Mucosa of stomach (tissue), 1 donor: ENCODE results near the gene CNTFR.
"Not testable (repeated sequence)": the region's sequence is repeated elsewhere in the genome, so short reads cannot be mapped to it uniquely, and the experiment has no call there.

Experiments
- H3K27me3 ChIP-seq: one replicate; pipeline ENCODE4 v1.7.0; 2013; ENCODE audit warnings: mild to moderate bottlenecking, low read length; ENCODE audit not compliant: control insufficient read depth, insufficient read depth
- H3K36me3 ChIP-seq: one replicate; pipeline ENCODE4 v1.7.0; 2013; ENCODE audit warnings: low read length; ENCODE audit not compliant: control insufficient read depth, insufficient read depth
- H3K4me1 ChIP-seq: one replicate; pipeline ENCODE4 v1.7.0; 2013; ENCODE audit warnings: mild to moderate bottlenecking, low read length; ENCODE audit not compliant: control insufficient read depth, insufficient read depth
- H3K4me3 ChIP-seq: one replicate; pipeline ENCODE4 v1.7.0; 2013; ENCODE audit warnings: low read length
- H3K9ac ChIP-seq: one replicate; pipeline ENCODE4 v1.7.0; 2013; ENCODE audit warnings: mild to moderate bottlenecking, low read length, moderate library complexity
- H3K9me3 ChIP-seq: one replicate; pipeline ENCODE4 v1.7.0; 2013; ENCODE audit warnings: mild to moderate bottlenecking, low read length, moderate library complexity; ENCODE audit not compliant: control insufficient read depth
- donor health status: Pancreatic carcinoma.

The CNTFR gene

GRCh38 chr9:34589636-34590380 is at the start of gene CNTFR:
CNTFR (minus strand) TSS chr9:34589724; CDS start chr9:34568981, 20,743 bp downstream.
- H3K9ac ChIP-seq: no peak within 1 kb of the TSS
- no peak within 1 kb of the TSS for H3K4me3 ChIP-seq
- H3K4me1 ChIP-seq: peaks cover 28% of the 10 kb centered on the region

GRCh38 chr9:34639322-34639721 is 49.8 kb upstream of the CNTFR start:
- not testable (repeated sequence) for H3K4me3 ChIP-seq, H3K36me3 ChIP-seq, H3K9ac ChIP-seq

More at GRCh38 chr9:34589636-34590380, at the start of gene CNTFR:
- no peaks in the 10 kb centered on the region for H3K36me3 ChIP-seq
- H3K27me3 ChIP-seq: peaks cover 89% of the 10 kb centered on the region
- no peaks in the 10 kb centered on the region for H3K9me3 ChIP-seq

GRCh38 chr9:34638138-34638445 is 48.6 kb upstream of the CNTFR start:
- Histone ChIP-seq H3K9ac (peak overlapping the region; percentile 99), H3K4me3 (peak overlapping the region; percentile 89), H3K27me3 (no peaks in the 10 kb centered on the region), H3K9me3 (no peaks in the 10 kb centered on the region), H3K4me1 (peaks cover 26% of the 10 kb centered on the region), H3K36me3 (no peaks in the 10 kb centered on the region)

More at GRCh38 chr9:34639322-34639721, 49.8 kb upstream of the CNTFR start:
- not testable (repeated sequence) for H3K9me3 ChIP-seq, H3K27me3 ChIP-seq
- peaks cover 26% of the 10 kb centered on the region for H3K4me1 ChIP-seq

- no peaks in the 10 kb centered on the region for H3K36me3 ChIP-seq
- H3K4me1 ChIP-seq: peaks cover 26% of the 10 kb centered on the region
- H3K9ac ChIP-seq: peak within 1 kb of the TSS; percentile 99
- no peaks in the 10 kb centered on the region for H3K27me3 ChIP-seq
- peak within 1 kb of the TSS; percentile 89 for H3K4me3 ChIP-seq
- no peaks in the 10 kb centered on the region for H3K9me3 ChIP-seq
Measured at GRCh38 chr9:34637356-34638137, 48.0 kb upstream of the CNTFR start, which contains the start of gene SIGMAR1. SIGMAR1 (minus strand) TSS chr9:34637787; CDS start chr9:34637697, 90 bp downstream.

GRCh38 chr9:34636791-34637355 is 47.3 kb upstream of the CNTFR start:
- Histone ChIP-seq H3K36me3 (no peaks in the 10 kb centered on the region), H3K4me1 (peaks cover 26% of the 10 kb centered on the region), H3K9me3 (no peaks in the 10 kb centered on the region), H3K27me3 (peaks cover 4% of the 10 kb centered on the region), H3K9ac (peak overlapping the region; percentile 99), H3K4me3 (peak overlapping the region; percentile 89)

- Histone ChIP-seq H3K9ac (no peak overlapping the region), H3K36me3 (no peaks in the 10 kb centered on the region), H3K4me3 (no peak overlapping the region), H3K9me3 (no peaks in the 10 kb centered on the region), H3K27me3 (peaks cover 10% of the 10 kb centered on the region), H3K4me1 (peaks cover 33% of the 10 kb centered on the region)
Measured at GRCh38 chr9:34635556-34635955, 46.0 kb upstream of the CNTFR start.

- peaks cover 40% of the 10 kb centered on the region for H3K4me1 ChIP-seq
- no peaks in the 10 kb centered on the region for H3K9me3 ChIP-seq
- peaks cover 19% of the 10 kb centered on the region for H3K27me3 ChIP-seq
- H3K4me3 ChIP-seq: no peak overlapping the region
- no peak overlapping the region for H3K9ac ChIP-seq
- no peaks in the 10 kb centered on the region for H3K36me3 ChIP-seq
Measured at GRCh38 chr9:34634551-34635248, 45.2 kb upstream of the CNTFR start.

- Histone ChIP-seq H3K4me1 (peaks cover 40% of the 10 kb centered on the region), H3K36me3 (no peaks in the 10 kb centered on the region)
Measured at GRCh38 chr9:34633851-34634550, 44.5 kb upstream of the CNTFR start.

GRCh38 chr9:34633166-34633565 is 43.6 kb upstream of the CNTFR start:
- no peaks in the 10 kb centered on the region for H3K36me3 ChIP-seq
- H3K4me1 ChIP-seq: peaks cover 38% of the 10 kb centered on the region
- H3K9ac ChIP-seq: no peak overlapping the region
- no peak overlapping the region for H3K4me3 ChIP-seq
- peaks cover 33% of the 10 kb centered on the region for H3K27me3 ChIP-seq
- no peaks in the 10 kb centered on the region for H3K9me3 ChIP-seq

More at GRCh38 chr9:34633851-34634550, 44.5 kb upstream of the CNTFR start:
- H3K9me3 ChIP-seq: no peaks in the 10 kb centered on the region
- H3K27me3 ChIP-seq: peaks cover 26% of the 10 kb centered on the region
- H3K9ac ChIP-seq: no peak overlapping the region
- H3K4me3 ChIP-seq: no peak overlapping the region

- Histone ChIP-seq H3K4me3 (no peak overlapping the region), H3K27me3 (peaks cover 59% of the 10 kb centered on the region), H3K4me1 (peaks cover 23% of the 10 kb centered on the region), H3K9me3 (no peaks in the 10 kb centered on the region), H3K36me3 (no peaks in the 10 kb centered on the region), H3K9ac (no peak overlapping the region)
Measured at GRCh38 chr9:34630402-34631154, 41.1 kb upstream of the CNTFR start.

GRCh38 chr9:34629491-34629808 is 39.9 kb upstream of the CNTFR start:
- peaks cover 22% of the 10 kb centered on the region for H3K4me1 ChIP-seq
- no peak overlapping the region for H3K4me3 ChIP-seq
- no peaks in the 10 kb centered on the region for H3K9me3 ChIP-seq
- H3K9ac ChIP-seq: no peak overlapping the region
- no peaks in the 10 kb centered on the region for H3K36me3 ChIP-seq
- H3K27me3 ChIP-seq: peaks cover 69% of the 10 kb centered on the region
